ENCODE results near the gene RPL37. TPM values are rescaled to one million over a fixed set of nuclear protein-coding genes. Genes with fewer than 3 reads are reported as not detected.

Gene RPL37
- total RNA-seq, 6 experiments from 2014 or later, result 36.5 to 472 (median 400) TPM

GRCh38 chr5:40784916-40785315 is 50.1 kb downstream of the RPL37 start:
- peak overlapping the region; percentile 58 to 84 (median 81) for H3K27ac ChIP-seq

GRCh38 chr5:40784027-40784653 is 50.9 kb downstream of the RPL37 start:
- Histone ChIP-seq H3K9me3 (no peaks in the 10 kb centered on the region), H3K4me1 (peaks cover 0 to 68% (median 21%) of the 10 kb centered on the region in 4 donors), H3K36me3 (no peaks in the 10 kb centered on the region), H3K27ac (peak overlapping the region; percentile 58 to 84 (median 81)), H3K4me3 (peak overlapping the region in 2 of 3 donors; percentile 5 to 13), H3K27me3 (no peaks in the 10 kb centered on the region)
- 40% methylated on average over 1 of the region's 1 CpG for WGBS (ENCODE audit: insufficient coverage, low coverage, low lambda C conversion rate, missing lambda C conversion rate)
- no peak for DNase-seq
- intact Hi-C loops (cut with DNase I), result no loop called here
- peak; percentile 80 to 94 (median 88) for ATAC-seq
- TF ChIP-seq CTCF (IDR thresholded peaks at IDR 0.05) (no peak), POLR2A (IDR thresholded peaks at IDR 0.05) (peak; percentile 87)

More at GRCh38 chr5:40784916-40785315, 50.1 kb downstream of the RPL37 start:
- H3K4me1 ChIP-seq, result peaks cover 0 to 63% (median 21%) of the 10 kb centered on the region in 4 donors
- TF ChIP-seq POLR2A (IDR thresholded peaks at IDR 0.05) (no peak), CTCF (IDR thresholded peaks at IDR 0.05) (no peak)
- H3K4me3 ChIP-seq, result peak overlapping the region in 1 of 3 donors; percentile 5
- no peak for DNase-seq
- intact Hi-C loops (cut with DNase I), result no loop called here
- no peak for ATAC-seq
- H3K27me3 ChIP-seq, result no peaks in the 10 kb centered on the region
- 50% methylated on average over 1 of the region's 1 CpG for WGBS (ENCODE audit: insufficient coverage, low coverage, low lambda C conversion rate, missing lambda C conversion rate)
- H3K36me3 ChIP-seq, result no peaks in the 10 kb centered on the region
- no peaks in the 10 kb centered on the region for H3K9me3 ChIP-seq

GRCh38 chr5:40781843-40782409 is 53.1 kb downstream of the RPL37 start:
- no peak for ATAC-seq
- H3K27ac ChIP-seq, result peak overlapping the region in 1 of 3 donors; percentile 48

GRCh38 chr5:40780858-40781257 is 54.2 kb downstream of the RPL37 start:
- intact Hi-C loops (cut with DNase I), result no loop called here
- TF ChIP-seq POLR2A (IDR thresholded peaks at IDR 0.05), result no peak
- TF ChIP-seq CTCF (IDR thresholded peaks at IDR 0.05), result no peak
- 39% methylated on average over 3 of the region's 3 CpGs for WGBS (ENCODE audit: insufficient coverage, low coverage, low lambda C conversion rate, missing lambda C conversion rate)
- no peak for DNase-seq
- Histone ChIP-seq H3K4me3 (no peak overlapping the region), H3K27me3 (no peaks in the 10 kb centered on the region), H3K4me1 (peaks cover 0 to 74% (median 24%) of the 10 kb centered on the region in 4 donors), H3K27ac (peak overlapping the region; percentile 48 to 64 (median 63)), H3K36me3 (peaks cover 0 to 10% (median 4%) of the 10 kb centered on the region in 4 donors), H3K9me3 (no peaks in the 10 kb centered on the region)
- no peak for ATAC-seq

More at GRCh38 chr5:40781843-40782409, 53.1 kb downstream of the RPL37 start:
- H3K4me3 ChIP-seq, result no peak overlapping the region
- H3K36me3 ChIP-seq, result peaks cover 0 to 3% (median under 1%) of the 10 kb centered on the region in 4 donors
- no peak for DNase-seq
- H3K9me3 ChIP-seq, result no peaks in the 10 kb centered on the region
- TF ChIP-seq CTCF (IDR thresholded peaks at IDR 0.05) (no peak), POLR2A (IDR thresholded peaks at IDR 0.05) (no peak)
- H3K4me1 ChIP-seq, result peaks cover 0 to 66% (median 21%) of the 10 kb centered on the region in 4 donors
- no peaks in the 10 kb centered on the region for H3K27me3 ChIP-seq
- intact Hi-C loops (cut with DNase I), result no loop called here

Data from right lobe of liver (tissue), 6 donors.